HG02623 (cell line): ENCODE measurements around the gene DNAI2.
"Not testable (repeated sequence)": the region's sequence is repeated elsewhere in the genome, so short reads cannot be mapped to it uniquely, and the experiment has no call there.

Experiments used
- ATAC-seq: cut with Tn5 transposase; IDR thresholded peaks from one replicate; pipeline ENCODE4 v1.9.1; 2021; ENCODE audit warnings: moderate library complexity; ENCODE audit not compliant: unreplicated experiment

Gene DNAI2

GRCh38 chr17:74244548-74244947 is 29.5 kb upstream of the DNAI2 start:
- ATAC-seq, result no peak

- ATAC-seq, result no peak
Measured at GRCh38 chr17:74245145-74245831, 28.7 kb upstream of the DNAI2 start.

- no peak for ATAC-seq
Measured at GRCh38 chr17:74245871-74246270, 28.2 kb upstream of the DNAI2 start.

GRCh38 chr17:74249590-74250270 is 24.3 kb upstream of the DNAI2 start:
- no peak for ATAC-seq

GRCh38 chr17:74250324-74250995 is 23.6 kb upstream of the DNAI2 start:
- ATAC-seq, result no peak

GRCh38 chr17:74251051-74251450 is 23.0 kb upstream of the DNAI2 start:
- ATAC-seq, result no peak

GRCh38 chr17:74251569-74251968 is 22.5 kb upstream of the DNAI2 start:
- no peak for ATAC-seq

GRCh38 chr17:74252211-74252610 is 21.8 kb upstream of the DNAI2 start:
- ATAC-seq, result no peak

GRCh38 chr17:74253036-74253435 is 21.0 kb upstream of the DNAI2 start:
- ATAC-seq, result no peak

- ATAC-seq, result no peak
Measured at GRCh38 chr17:74257311-74257710, 16.7 kb upstream of the DNAI2 start.

GRCh38 chr17:74259667-74260524 is 14.1 kb upstream of the DNAI2 start:
- ATAC-seq, result no peak

GRCh38 chr17:74260525-74260850 is 13.5 kb upstream of the DNAI2 start:
- no peak for ATAC-seq

GRCh38 chr17:74262601-74263000 is 11.4 kb upstream of the DNAI2 start:
- ATAC-seq, result no peak

- not testable (repeated sequence) for ATAC-seq
Measured at GRCh38 chr17:74267054-74267453, 7.0 kb upstream of the DNAI2 start.

- no peak for ATAC-seq
Measured at GRCh38 chr17:74267579-74267978, 6.5 kb upstream of the DNAI2 start.

GRCh38 chr17:74267987-74268499 is 6.0 kb upstream of the DNAI2 start:
- ATAC-seq, result no peak

- ATAC-seq, result no peak
Measured at GRCh38 chr17:74268558-74268957, 5.5 kb upstream of the DNAI2 start.

- no peak for ATAC-seq
Measured at GRCh38 chr17:74270333-74270732, 3.7 kb upstream of the DNAI2 start.

GRCh38 chr17:74271281-74271680 is 2.8 kb upstream of the DNAI2 start:
- ATAC-seq, result no peak

- no peak for ATAC-seq
Measured at GRCh38 chr17:74271901-74272561, 2.0 kb upstream of the DNAI2 start.
